ENCODE data around the gene IL18BP.

IL18BP gene

DNA sequence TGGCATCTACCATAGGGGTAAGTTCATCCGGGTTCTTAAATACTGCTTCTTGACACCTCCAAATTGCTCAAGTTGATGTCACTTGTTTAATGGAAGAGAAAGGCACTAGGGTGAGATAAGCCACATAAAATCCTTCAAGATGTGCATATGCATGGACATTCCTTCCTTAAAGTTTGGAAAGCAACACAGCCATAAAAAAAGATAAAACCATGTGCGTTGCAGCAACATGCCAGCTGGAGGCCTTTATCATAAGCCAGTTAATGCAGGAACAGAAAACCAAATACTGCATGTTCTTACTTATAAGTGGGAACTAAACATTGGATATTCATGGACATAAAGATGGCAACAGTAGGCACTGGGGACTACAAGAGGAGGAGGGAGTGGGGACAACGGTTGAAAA is 8.0 kb upstream of the IL18BP start:
- TF ChIP-seq OSR1 (CRISPR knock-in tag; IDR thresholded peaks at IDR 0.05) (no peak), BACH2 (CRISPR knock-in tag; IDR thresholded peaks at IDR 0.05; ENCODE audit: borderline replicate concordance) (no peak), ARNTL (CRISPR knock-in tag; IDR thresholded peaks at IDR 0.05; ENCODE audit: borderline replicate concordance, low read depth) (no peak), ZFP30 (CRISPR knock-in tag; IDR thresholded peaks at IDR 0.05) (no peak), TOX (CRISPR knock-in tag; IDR thresholded peaks at IDR 0.05; ENCODE audit: borderline replicate concordance) (no peak), TSHZ2 (CRISPR knock-in tag; IDR thresholded peaks at IDR 0.05) (no peak), ESRRG (CRISPR knock-in tag; IDR thresholded peaks at IDR 0.05) (no peak), ZNF70 (CRISPR knock-in tag; IDR thresholded peaks at IDR 0.05) (no peak), RARB (CRISPR knock-in tag; IDR thresholded peaks at IDR 0.05) (no peak), PPARA (CRISPR knock-in tag; IDR thresholded peaks at IDR 0.05; ENCODE audit: borderline replicate concordance) (no peak), ZC3H10 (CRISPR knock-in tag; IDR thresholded peaks at IDR 0.05) (no peak), SNAI2 (CRISPR knock-in tag; IDR thresholded peaks at IDR 0.05) (no peak), ZFP3 (CRISPR knock-in tag; IDR thresholded peaks at IDR 0.05) (no peak), ISL1 (CRISPR knock-in tag; IDR thresholded peaks at IDR 0.05) (no peak)
- TF ChIP-seq, protein P1, sequence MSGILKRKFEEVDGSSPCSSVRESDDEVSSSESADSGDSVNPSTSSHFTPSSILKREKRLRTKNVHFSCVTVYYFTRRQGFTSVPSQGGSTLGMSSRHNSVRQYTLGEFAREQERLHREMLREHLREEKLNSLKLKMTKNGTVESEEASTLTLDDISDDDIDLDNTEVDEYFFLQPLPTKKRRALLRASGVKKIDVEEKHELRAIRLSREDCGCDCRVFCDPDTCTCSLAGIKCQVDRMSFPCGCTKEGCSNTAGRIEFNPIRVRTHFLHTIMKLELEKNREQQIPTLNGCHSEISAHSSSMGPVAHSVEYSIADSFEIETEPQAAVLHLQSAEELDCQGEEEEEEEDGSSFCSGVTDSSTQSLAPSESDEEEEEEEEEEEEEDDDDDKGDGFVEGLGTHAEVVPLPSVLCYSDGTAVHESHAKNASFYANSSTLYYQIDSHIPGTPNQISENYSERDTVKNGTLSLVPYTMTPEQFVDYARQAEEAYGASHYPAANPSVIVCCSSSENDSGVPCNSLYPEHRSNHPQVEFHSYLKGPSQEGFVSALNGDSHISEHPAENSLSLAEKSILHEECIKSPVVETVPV (CRISPR knock-in tag; IDR thresholded peaks at IDR 0.05): no peak
- TF ChIP-seq, protein P2, sequence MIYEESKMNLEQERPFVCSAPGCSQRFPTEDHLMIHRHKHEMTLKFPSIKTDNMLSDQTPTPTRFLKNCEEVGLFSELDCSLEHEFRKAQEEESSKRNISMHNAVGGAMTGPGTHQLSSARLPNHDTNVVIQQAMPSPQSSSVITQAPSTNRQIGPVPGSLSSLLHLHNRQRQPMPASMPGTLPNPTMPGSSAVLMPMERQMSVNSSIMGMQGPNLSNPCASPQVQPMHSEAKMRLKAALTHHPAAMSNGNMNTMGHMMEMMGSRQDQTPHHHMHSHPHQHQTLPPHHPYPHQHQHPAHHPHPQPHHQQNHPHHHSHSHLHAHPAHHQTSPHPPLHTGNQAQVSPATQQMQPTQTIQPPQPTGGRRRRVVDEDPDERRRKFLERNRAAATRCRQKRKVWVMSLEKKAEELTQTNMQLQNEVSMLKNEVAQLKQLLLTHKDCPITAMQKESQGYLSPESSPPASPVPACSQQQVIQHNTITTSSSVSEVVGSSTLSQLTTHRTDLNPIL (CRISPR knock-in tag; IDR thresholded peaks at IDR 0.05; ENCODE audit: low read depth): no peak

DNA sequence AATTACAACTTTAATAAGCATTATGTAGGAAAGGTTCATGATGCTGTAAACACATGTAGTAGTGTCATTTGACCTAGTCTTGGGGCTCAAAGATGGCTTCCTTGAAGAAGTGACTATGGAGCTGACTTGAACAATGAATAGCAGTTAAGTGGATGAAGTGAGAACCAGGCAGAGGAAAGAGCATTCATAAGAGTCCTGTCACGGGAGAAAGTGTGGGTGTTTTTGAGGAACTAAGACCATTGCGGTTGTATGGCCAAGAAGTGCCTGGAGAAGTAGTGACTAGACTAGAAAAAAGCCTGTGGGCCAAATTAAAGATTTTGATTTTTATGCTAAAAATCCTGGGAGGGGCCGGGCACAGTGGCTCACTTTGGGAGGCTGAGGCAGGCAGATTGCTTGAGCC is 7.2 kb upstream of the IL18BP start:
- ATAC-seq: no peak
- TF ChIP-seq RARB (CRISPR knock-in tag; IDR thresholded peaks at IDR 0.05) (no peak), ZNF565 (CRISPR knock-in tag; conservative IDR thresholded peaks at IDR 0.05; ENCODE audit: low read depth) (no peak), ESRRG (CRISPR knock-in tag; IDR thresholded peaks at IDR 0.05) (no peak), TSHZ2 (CRISPR knock-in tag; IDR thresholded peaks at IDR 0.05) (no peak), OSR1 (CRISPR knock-in tag; IDR thresholded peaks at IDR 0.05) (no peak), GLIS3 (CRISPR knock-in tag; IDR thresholded peaks at IDR 0.05) (no peak), BACH2 (CRISPR knock-in tag; IDR thresholded peaks at IDR 0.05; ENCODE audit: borderline replicate concordance) (no peak)

More for the DNA sequence above, 8.0 kb upstream of the IL18BP start:
- no peak for ATAC-seq

DNA sequence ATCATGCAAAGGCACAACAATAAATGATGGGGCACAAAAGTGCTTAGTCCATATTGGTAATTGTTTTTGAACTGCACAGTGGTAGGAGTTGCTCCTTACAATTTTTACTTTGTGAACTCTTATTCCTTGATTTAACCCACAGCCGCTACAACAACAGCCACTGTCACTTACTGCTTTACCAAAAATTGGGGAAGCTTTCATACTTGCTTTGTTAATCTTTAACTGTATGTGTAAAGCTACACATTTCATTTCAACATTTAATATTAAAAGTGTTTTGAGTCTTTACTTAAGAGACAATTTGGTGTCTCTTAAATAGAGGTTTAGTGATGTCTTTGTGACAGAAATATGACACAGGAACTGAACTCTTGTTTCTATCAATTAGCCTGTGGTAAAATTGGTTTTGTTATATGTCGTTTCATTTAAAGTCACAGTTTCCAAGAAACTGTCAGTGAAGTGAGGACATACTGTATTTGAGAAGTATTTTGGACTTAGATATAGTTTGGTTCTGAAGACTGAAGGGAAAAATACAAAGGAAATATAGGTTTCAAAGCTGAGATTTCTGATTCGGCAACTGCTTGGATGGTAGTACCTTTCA is 6.5 kb upstream of the IL18BP start:
- no peak for ATAC-seq
- TF ChIP-seq ZNF70 (CRISPR knock-in tag; IDR thresholded peaks at IDR 0.05): no peak
- TF ChIP-seq PPARA (CRISPR knock-in tag; IDR thresholded peaks at IDR 0.05; ENCODE audit: borderline replicate concordance): no peak
- TF ChIP-seq ARNTL (CRISPR knock-in tag; IDR thresholded peaks at IDR 0.05; ENCODE audit: borderline replicate concordance, low read depth): no peak
- TF ChIP-seq TCF4 (CRISPR knock-in tag; IDR thresholded peaks at IDR 0.05; ENCODE audit: borderline replicate concordance): no peak
- TF ChIP-seq TSHZ2 (CRISPR knock-in tag; IDR thresholded peaks at IDR 0.05): no peak
- TF ChIP-seq ZNF565 (CRISPR knock-in tag; conservative IDR thresholded peaks at IDR 0.05; ENCODE audit: low read depth): no peak
- no peak for TF ChIP-seq POU6F1 (CRISPR knock-in tag; IDR thresholded peaks at IDR 0.05; ENCODE audit: borderline replicate concordance, low read depth)
- no peak for TF ChIP-seq TOX (CRISPR knock-in tag; IDR thresholded peaks at IDR 0.05; ENCODE audit: borderline replicate concordance)
- TF ChIP-seq, protein P2 (CRISPR knock-in tag; IDR thresholded peaks at IDR 0.05; ENCODE audit: low read depth): no peak
- no peak for TF ChIP-seq RARB (CRISPR knock-in tag; IDR thresholded peaks at IDR 0.05)
- no peak for TF ChIP-seq BACH2 (CRISPR knock-in tag; IDR thresholded peaks at IDR 0.05; ENCODE audit: borderline replicate concordance)
- TF ChIP-seq ESRRG (CRISPR knock-in tag; IDR thresholded peaks at IDR 0.05): no peak
- TF ChIP-seq GLIS3 (CRISPR knock-in tag; IDR thresholded peaks at IDR 0.05): no peak
